Measurements from ENCODE around the gene HOXB3.
A peak's percentile ranks its signal among the peaks of the same experiment; 100 is the strongest.
"Not testable (repeated sequence)": the region's sequence is repeated elsewhere in the genome, so short reads cannot be mapped to it uniquely, and the experiment has no call there.

The HOXB3 gene

GRCh38 chr17:48513097-48513496, 76.9 kb downstream of the HOXB3 start:
- no peak for DNase-seq (ENCODE audit: low read depth)
- TF ChIP-seq CTCF (conservative IDR thresholded peaks at IDR 0.05; ENCODE audit: low read depth, low read length): no peak
- H3K4me3 ChIP-seq (ENCODE audit: low read depth, low read length): no peak overlapping the region

GRCh38 chr17:48510761-48511604, 79.1 kb downstream of the HOXB3 start:
- no peak for DNase-seq (ENCODE audit: low read depth)
- no peak overlapping the region for H3K4me3 ChIP-seq (ENCODE audit: low read depth, low read length)
- no peak for TF ChIP-seq CTCF (conservative IDR thresholded peaks at IDR 0.05; ENCODE audit: low read depth, low read length)

DNA sequence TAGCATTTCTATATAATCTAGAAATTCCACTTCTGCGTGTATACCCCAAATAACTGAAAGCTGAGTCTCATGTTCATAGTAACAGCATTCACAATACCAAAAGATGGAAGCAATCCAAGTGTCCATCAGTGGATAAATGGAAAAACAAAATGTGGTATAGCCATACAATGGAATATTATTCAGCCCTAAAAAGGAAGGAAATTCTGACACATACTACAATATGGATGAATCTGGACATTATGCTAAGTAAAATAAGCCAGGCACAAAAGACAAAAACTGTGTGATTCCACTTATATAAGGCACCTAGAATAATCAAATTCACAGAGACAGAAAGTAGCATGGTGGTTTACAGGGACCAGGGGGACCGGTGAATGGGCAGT, 79.7 kb downstream of the HOXB3 start:
- no peak for DNase-seq (ENCODE audit: low read depth)
- H3K4me3 ChIP-seq (ENCODE audit: low read depth, low read length): no peak overlapping the region
- no peak for TF ChIP-seq CTCF (conservative IDR thresholded peaks at IDR 0.05; ENCODE audit: low read depth, low read length)

DNA sequence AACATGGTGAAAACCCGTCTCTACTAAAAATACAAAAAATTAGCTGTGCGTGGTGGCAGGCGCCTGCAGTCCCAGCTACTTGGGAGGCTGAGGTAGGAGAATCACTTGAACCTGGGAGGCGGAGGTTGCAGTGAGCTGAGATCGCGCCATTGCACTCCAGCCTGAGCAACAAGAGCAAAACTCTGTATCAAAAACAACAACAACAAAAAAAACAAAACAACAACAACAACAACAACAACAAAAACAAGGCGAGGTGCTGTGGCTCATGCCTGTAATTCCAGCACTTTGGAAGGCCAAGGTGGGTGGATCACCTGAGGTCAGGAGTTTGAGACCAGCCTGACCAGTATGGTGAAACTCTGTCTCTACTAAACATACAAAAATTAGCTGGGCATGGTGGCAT, 80.3 kb downstream of the HOXB3 start:
- not testable (repeated sequence) for H3K4me3 ChIP-seq (ENCODE audit: low read depth, low read length); DNase-seq (ENCODE audit: low read depth)

DNA sequence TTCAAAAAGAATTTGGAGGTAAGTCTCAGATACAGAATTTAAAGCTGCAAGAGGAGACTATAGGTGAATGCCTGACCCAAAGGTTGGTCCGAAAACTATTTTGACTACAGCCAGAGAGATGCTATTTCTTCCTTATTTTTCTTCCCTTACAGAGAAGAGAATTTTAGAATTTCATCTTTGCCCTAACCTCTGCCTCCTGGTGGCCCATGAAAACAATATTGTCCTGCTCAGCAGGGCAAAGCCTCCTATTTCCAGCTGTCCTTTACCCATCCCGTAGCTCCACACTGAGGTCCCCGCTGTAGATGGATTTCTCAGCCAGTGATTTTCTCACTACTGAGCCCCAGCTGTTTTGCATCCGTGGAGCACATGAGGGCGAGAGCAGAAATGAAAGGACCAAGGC, 83.8 kb downstream of the HOXB3 start:
- no peak for TF ChIP-seq CTCF (conservative IDR thresholded peaks at IDR 0.05; ENCODE audit: low read depth, low read length)
- DNase-seq (ENCODE audit: low read depth): no peak
- no peak overlapping the region for H3K4me3 ChIP-seq (ENCODE audit: low read depth, low read length)

GRCh38 chr17:48505788-48506187, 84.3 kb downstream of the HOXB3 start:
- DNase-seq (ENCODE audit: low read depth): peak; percentile 67
- H3K4me3 ChIP-seq (ENCODE audit: low read depth, low read length): no peak overlapping the region
- no peak for TF ChIP-seq CTCF (conservative IDR thresholded peaks at IDR 0.05; ENCODE audit: low read depth, low read length)

- no peak for TF ChIP-seq CTCF (conservative IDR thresholded peaks at IDR 0.05; ENCODE audit: low read depth, low read length)
- H3K4me3 ChIP-seq (ENCODE audit: low read depth, low read length): no peak overlapping the region
- no peak for DNase-seq (ENCODE audit: low read depth)
Observed at GRCh38 chr17:48504953-48505352, 85.1 kb downstream of the HOXB3 start.
